GM23248 (cell line): ENCODE data around the gene GFI1B.

ENCODE experiments used
- EZH2 ChIP-seq: fragments of 200-600 bp; sonication (generic); IDR thresholded peaks from 2 replicates; pipeline ENCODE4 v1.6.1; 2018; ENCODE audit warnings: antibody characterized with exemption, mild to moderate bottlenecking; ENCODE audit not compliant: insufficient read depth, poor library complexity, severe bottlenecking
- EZH2phosphoT487 ChIP-seq: fragments of 200-600 bp; sonication (generic); IDR thresholded peaks from 2 replicates; pipeline ENCODE4 v1.6.1; 2018; ENCODE audit warnings: antibody characterized with exemption, moderate library complexity, mild to moderate bottlenecking, low read depth; ENCODE audit not compliant: insufficient read depth

GRCh38 chr9:133032171-133032570 lies 53.7 kb downstream of the GFI1B start:
- TF ChIP-seq EZH2, result no peak
- TF ChIP-seq EZH2phosphoT487, result no peak
